Measurements from ENCODE around the gene PHF21B.

PHF21B gene

GRCh38 chr22:44892803-44893730, 116.7 kb downstream of the PHF21B start:
- 89 to 94% methylated on average over 15 to 17 of the region's 20 CpGs for WGBS, 2 experiments (ENCODE audit: insufficient coverage in 2 of 2)
- Histone ChIP-seq H3K9me3 (ENCODE audit: control insufficient read depth, low read length) (no peaks in the 10 kb centered on the region), H3K27ac (ENCODE audit: low read depth, low read length, severe bottlenecking) (no peak overlapping the region), H3K36me3 (ENCODE audit: control insufficient read depth, insufficient read depth, low read length) (peaks cover 4% of the 10 kb centered on the region), H3K4me1 (ENCODE audit: control insufficient read depth, insufficient read depth, low read length, poor library complexity, severe bottlenecking) (no peaks in the 10 kb centered on the region), H3K4me3 (ENCODE audit: extremely low read depth, insufficient read depth, low read length, poor library complexity, severe bottlenecking) (no peak overlapping the region)

GRCh38 chr22:44892243-44892642, 117.6 kb downstream of the PHF21B start:
- peaks cover 4% of the 10 kb centered on the region for H3K36me3 ChIP-seq (ENCODE audit: control insufficient read depth, insufficient read depth, low read length)
- WGBS, 2 experiments (ENCODE audit: insufficient coverage in 2 of 2) = 97 to 98% methylated on average over 12 to 13 of the region's 13 CpGs
- H3K9me3 ChIP-seq (ENCODE audit: control insufficient read depth, low read length) = no peaks in the 10 kb centered on the region
- no peak overlapping the region for H3K27ac ChIP-seq (ENCODE audit: low read depth, low read length, severe bottlenecking)
- no peaks in the 10 kb centered on the region for H3K4me1 ChIP-seq (ENCODE audit: control insufficient read depth, insufficient read depth, low read length, poor library complexity, severe bottlenecking)
- H3K4me3 ChIP-seq (ENCODE audit: extremely low read depth, insufficient read depth, low read length, poor library complexity, severe bottlenecking) = no peak overlapping the region

DNA sequence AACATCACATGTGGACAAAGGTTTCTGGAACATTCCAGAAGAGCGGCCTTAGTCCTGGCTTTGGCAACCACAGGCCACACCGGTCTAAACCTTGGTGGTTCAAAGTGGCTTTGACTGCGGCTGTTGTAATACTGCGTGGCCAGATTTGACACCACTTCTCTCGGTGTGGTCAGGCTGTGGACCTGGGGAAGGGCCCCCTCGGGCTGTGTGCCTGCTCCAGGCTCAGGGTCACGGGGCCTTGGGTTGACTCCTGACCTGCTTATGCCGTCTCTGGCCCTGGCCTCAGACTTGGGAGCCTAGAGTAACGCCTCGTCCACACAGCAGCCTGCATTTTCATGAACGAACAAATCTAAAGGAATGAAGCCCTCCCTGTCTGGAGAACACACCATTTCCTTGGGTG, 118.0 kb downstream of the PHF21B start:
- H3K36me3 ChIP-seq (ENCODE audit: control insufficient read depth, insufficient read depth, low read length) = peaks cover 4% of the 10 kb centered on the region

GRCh38 chr22:44891293-44891747, 118.5 kb downstream of the PHF21B start:
- no peak overlapping the region for H3K27ac ChIP-seq (ENCODE audit: low read depth, low read length, severe bottlenecking)
- H3K9me3 ChIP-seq (ENCODE audit: control insufficient read depth, low read length) = no peaks in the 10 kb centered on the region
- WGBS, 2 experiments (ENCODE audit: insufficient coverage in 2 of 2) = 92 to 97% methylated on average over 6 to 9 of the region's 11 CpGs
- no peaks in the 10 kb centered on the region for H3K4me1 ChIP-seq (ENCODE audit: control insufficient read depth, insufficient read depth, low read length, poor library complexity, severe bottlenecking)
- peaks cover 4% of the 10 kb centered on the region for H3K36me3 ChIP-seq (ENCODE audit: control insufficient read depth, insufficient read depth, low read length)
- H3K4me3 ChIP-seq (ENCODE audit: extremely low read depth, insufficient read depth, low read length, poor library complexity, severe bottlenecking) = no peak overlapping the region

More for the DNA sequence above, 118.0 kb downstream of the PHF21B start:
- Histone ChIP-seq H3K4me1 (ENCODE audit: control insufficient read depth, insufficient read depth, low read length, poor library complexity, severe bottlenecking) (no peaks in the 10 kb centered on the region), H3K4me3 (ENCODE audit: extremely low read depth, insufficient read depth, low read length, poor library complexity, severe bottlenecking) (no peak overlapping the region), H3K9me3 (ENCODE audit: control insufficient read depth, low read length) (no peaks in the 10 kb centered on the region), H3K27ac (ENCODE audit: low read depth, low read length, severe bottlenecking) (no peak overlapping the region)
- WGBS, 2 experiments (ENCODE audit: insufficient coverage in 2 of 2) = 92 to 96% methylated on average over 8 to 11 of the region's 11 CpGs

DNA sequence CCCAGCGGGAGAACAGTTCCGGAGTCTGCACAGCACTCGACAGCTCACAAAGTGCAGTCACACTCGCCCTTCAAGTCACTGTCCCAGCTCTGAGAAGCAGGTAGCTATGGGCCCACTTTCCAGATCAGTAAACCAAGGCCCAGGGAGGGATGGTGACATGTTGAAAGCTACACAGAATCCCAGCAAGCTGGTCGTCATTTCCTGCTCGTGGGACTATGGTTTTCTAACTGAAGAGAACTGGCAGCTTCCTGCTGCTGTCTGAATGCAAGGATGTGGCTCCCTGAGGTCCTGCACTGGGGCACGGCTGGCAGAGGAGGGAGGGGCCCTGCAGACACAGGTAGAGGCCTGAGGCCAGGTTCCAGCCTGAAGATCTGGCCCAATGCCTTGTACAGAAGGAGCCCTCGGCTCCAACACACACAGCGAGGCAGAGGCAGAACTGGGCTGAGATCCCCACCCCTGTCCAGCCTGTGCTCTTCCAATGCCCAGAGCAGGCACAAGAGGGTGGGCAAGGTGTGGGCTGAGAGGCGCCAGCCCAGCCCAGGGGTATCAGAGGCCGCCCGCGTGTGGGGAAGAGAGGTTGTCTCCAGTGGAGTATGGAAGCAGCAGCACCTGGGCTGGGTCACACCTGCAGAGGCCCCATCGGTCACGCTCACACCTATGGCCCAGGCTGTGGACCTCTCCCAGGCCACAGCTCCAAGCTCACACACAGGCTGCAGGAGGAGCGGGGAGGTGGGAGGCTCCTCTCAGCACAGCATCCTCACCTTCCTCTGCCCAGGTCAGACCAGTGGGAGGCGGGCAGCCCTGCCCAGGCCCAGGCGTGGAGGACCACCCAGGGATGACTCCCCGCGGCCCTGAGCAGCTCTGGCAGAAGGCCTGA, 119.2 kb downstream of the PHF21B start:
- Histone ChIP-seq H3K9me3 (ENCODE audit: control insufficient read depth, low read length) (no peaks in the 10 kb centered on the region), H3K4me3 (ENCODE audit: extremely low read depth, insufficient read depth, low read length, poor library complexity, severe bottlenecking) (no peak overlapping the region), H3K36me3 (ENCODE audit: control insufficient read depth, insufficient read depth, low read length) (peaks cover 4% of the 10 kb centered on the region), H3K4me1 (ENCODE audit: control insufficient read depth, insufficient read depth, low read length, poor library complexity, severe bottlenecking) (no peaks in the 10 kb centered on the region), H3K27ac (ENCODE audit: low read depth, low read length, severe bottlenecking) (no peak overlapping the region)
- WGBS, 2 experiments (ENCODE audit: insufficient coverage in 2 of 2) = 92 to 94% methylated on average over 11 to 16 of the region's 20 CpGs

- H3K36me3 ChIP-seq (ENCODE audit: control insufficient read depth, insufficient read depth, low read length) = peaks cover 4% of the 10 kb centered on the region
- peaks cover 4% of the 10 kb centered on the region for H3K4me1 ChIP-seq (ENCODE audit: control insufficient read depth, insufficient read depth, low read length, poor library complexity, severe bottlenecking)
- H3K4me3 ChIP-seq (ENCODE audit: extremely low read depth, insufficient read depth, low read length, poor library complexity, severe bottlenecking) = no peak overlapping the region
- WGBS, 2 experiments (ENCODE audit: insufficient coverage in 2 of 2) = 80 to 87% methylated on average over 12 to 13 of the region's 14 CpGs
- H3K27ac ChIP-seq (ENCODE audit: low read depth, low read length, severe bottlenecking) = no peak overlapping the region
- H3K9me3 ChIP-seq (ENCODE audit: control insufficient read depth, low read length) = no peaks in the 10 kb centered on the region
These were observed 120.4 kb downstream of the PHF21B start for GRCh38 chr22:44889255-44889878.

GRCh38 chr22:44888491-44889254, 121.1 kb downstream of the PHF21B start:
- H3K36me3 ChIP-seq (ENCODE audit: control insufficient read depth, insufficient read depth, low read length) = peaks cover 4% of the 10 kb centered on the region
- peaks cover 4% of the 10 kb centered on the region for H3K4me1 ChIP-seq (ENCODE audit: control insufficient read depth, insufficient read depth, low read length, poor library complexity, severe bottlenecking)
- no peaks in the 10 kb centered on the region for H3K9me3 ChIP-seq (ENCODE audit: control insufficient read depth, low read length)
- no peak overlapping the region for H3K27ac ChIP-seq (ENCODE audit: low read depth, low read length, severe bottlenecking)
- no peak overlapping the region for H3K4me3 ChIP-seq (ENCODE audit: extremely low read depth, insufficient read depth, low read length, poor library complexity, severe bottlenecking)
- 68 to 72% methylated on average over 13 to 14 of the region's 14 CpGs for WGBS, 2 experiments (ENCODE audit: insufficient coverage in 2 of 2)

GRCh38 chr22:44887941-44888366, 121.9 kb downstream of the PHF21B start:
- peaks cover 4% of the 10 kb centered on the region for H3K4me1 ChIP-seq (ENCODE audit: control insufficient read depth, insufficient read depth, low read length, poor library complexity, severe bottlenecking)
- no peak overlapping the region for H3K27ac ChIP-seq (ENCODE audit: low read depth, low read length, severe bottlenecking)
- WGBS, 2 experiments (ENCODE audit: insufficient coverage in 2 of 2) = 90 to 96% methylated on average over 13 to 16 of the region's 16 CpGs
- no peak overlapping the region for H3K4me3 ChIP-seq (ENCODE audit: extremely low read depth, insufficient read depth, low read length, poor library complexity, severe bottlenecking)
- H3K9me3 ChIP-seq (ENCODE audit: control insufficient read depth, low read length) = no peaks in the 10 kb centered on the region
- peaks cover 7% of the 10 kb centered on the region for H3K36me3 ChIP-seq (ENCODE audit: control insufficient read depth, insufficient read depth, low read length)

GRCh38 chr22:44885806-44886360, 123.9 kb downstream of the PHF21B start:
- H3K4me3 ChIP-seq (ENCODE audit: extremely low read depth, insufficient read depth, low read length, poor library complexity, severe bottlenecking) = no peak overlapping the region
- peaks cover 7% of the 10 kb centered on the region for H3K36me3 ChIP-seq (ENCODE audit: control insufficient read depth, insufficient read depth, low read length)
- peaks cover 4% of the 10 kb centered on the region for H3K4me1 ChIP-seq (ENCODE audit: control insufficient read depth, insufficient read depth, low read length, poor library complexity, severe bottlenecking)
- no peaks in the 10 kb centered on the region for H3K9me3 ChIP-seq (ENCODE audit: control insufficient read depth, low read length)
- 92 to 100% methylated on average over 9 of the region's 14 CpGs for WGBS, 2 experiments (ENCODE audit: insufficient coverage in 2 of 2)
- no peak overlapping the region for H3K27ac ChIP-seq (ENCODE audit: low read depth, low read length, severe bottlenecking)

Data from mesodermal cell (in vitro differentiated cells).